Neural cell (in vitro differentiated cells): Measurements from ENCODE around the gene GNG7. TPM values are rescaled to one million over a fixed set of nuclear protein-coding genes. Genes with fewer than 3 reads are reported as not detected.

Experiments
- H2AFZ ChIP-seq: fragments of 200-600, 300-800 bp; sonication (generic), shearing (Covaris generic); 2 replicates; pipeline ENCODE4 v1.6.0; 2014; ENCODE audit warnings: low read depth, mild to moderate bottlenecking, antibody characterized with exemption, low read length, moderate library complexity
- H3F3A ChIP-seq: fragments of 200-600 bp; shearing (Covaris generic); 2 replicates; pipeline ENCODE4 v1.6.1; 2016; ENCODE audit warnings: mild to moderate bottlenecking, moderate library complexity, mixed read lengths, antibody characterized with exemption, low read length; ENCODE audit not compliant: insufficient read depth, poor library complexity, severe bottlenecking
- H3K27ac ChIP-seq: fragments of 200-600, 300-800 bp; sonication (generic), shearing (Covaris generic); 2 replicates; pipeline ENCODE4 v1.5.1; 2014; ENCODE audit warnings: mild to moderate bottlenecking, low read length, moderate library complexity
- H3K27me3 ChIP-seq: fragments of 300-800, 200-600 bp; sonication (generic), shearing (Covaris generic); 2 replicates; pipeline ENCODE4 v1.6.0; 2014; ENCODE audit warnings: mild to moderate bottlenecking, low read depth, low read length, moderate library complexity; ENCODE audit not compliant: insufficient read depth
- H3K36me3 ChIP-seq: fragments of 300-800, 200-600 bp; sonication (generic), shearing (Covaris generic); 2 replicates; pipeline ENCODE4 v1.5.1; 2014; ENCODE audit warnings: mild to moderate bottlenecking, antibody characterized with exemption, low read length, moderate library complexity; ENCODE audit not compliant: insufficient read depth
- H3K4me2 ChIP-seq: fragments of 300-800, 200-600 bp; sonication (generic), shearing (Covaris generic); 2 replicates; pipeline ENCODE4 v1.6.0; 2014; ENCODE audit warnings: mild to moderate bottlenecking, low read length
- H3K4me3 ChIP-seq: fragments of 300-800, 200-600 bp; sonication (generic), shearing (Covaris generic); 2 replicates; pipeline ENCODE4 v1.5.1; 2014; ENCODE audit warnings: mild to moderate bottlenecking, low read length, moderate library complexity
- H3K79me2 ChIP-seq: fragments of 200-600 bp; shearing (Covaris generic); replicated peaks from 2 replicates; pipeline ENCODE4 v1.6.0; 2014; ENCODE audit warnings: mild to moderate bottlenecking, low read length, moderate library complexity; ENCODE audit not compliant: insufficient read depth
- H3K9ac ChIP-seq: fragments of 300-800, 200-600 bp; sonication (generic), shearing (Covaris generic); 2 replicates; pipeline ENCODE4 v1.6.1; 2016; ENCODE audit warnings: mild to moderate bottlenecking, low read length, mixed read lengths
- H3K9me2 ChIP-seq: fragments of 200-600 bp; shearing (Covaris generic); 2 replicates; pipeline ENCODE4 v1.6.1; 2016; ENCODE audit warnings: mild to moderate bottlenecking, low read length, mixed read lengths; ENCODE audit not compliant: insufficient read depth
- H3K9me3 ChIP-seq: fragments of 200-600, 300-800 bp; sonication (generic), shearing (Covaris generic); 2 replicates; pipeline ENCODE4 v1.6.1; 2016; ENCODE audit warnings: mild to moderate bottlenecking, mixed run types, low read length, moderate library complexity, mixed read lengths
- H4K20me1 ChIP-seq: fragments of 200-600 bp; shearing (Covaris generic); 2 replicates; pipeline ENCODE4 v1.6.1; 2016; ENCODE audit warnings: mild to moderate bottlenecking, mixed run types; ENCODE audit not compliant: insufficient read depth
- CTCF ChIP-seq: fragments of 450-650 bp; IDR thresholded peaks from 2 replicates; pipeline ENCODE4 v1.5.1; 2014; ENCODE audit warnings: antibody characterized with exemption, mild to moderate bottlenecking, moderate library complexity; ENCODE audit not compliant: poor library complexity, severe bottlenecking
- EP300 ChIP-seq: fragments of 450-650 bp; conservative IDR thresholded peaks from 2 replicates; pipeline ENCODE4 v1.6.1; 2014; ENCODE audit warnings: antibody characterized with exemption, mild to moderate bottlenecking, moderate library complexity; ENCODE audit not compliant: poor library complexity, severe bottlenecking
- EZH2 ChIP-seq: fragments of 200-600, 300-800 bp; shearing (Covaris generic), sonication (generic); IDR thresholded peaks from 2 replicates; pipeline ENCODE4 v1.6.1; 2014; ENCODE audit warnings: antibody characterized with exemption, low read length, borderline replicate concordance, mild to moderate bottlenecking; ENCODE audit not compliant: insufficient read depth, poor library complexity, severe bottlenecking
- MXI1 ChIP-seq: fragments of 450-650 bp; conservative IDR thresholded peaks from 2 replicates; pipeline ENCODE4 v1.6.1; 2014; ENCODE audit warnings: antibody characterized with exemption, mild to moderate bottlenecking; ENCODE audit not compliant: poor library complexity, severe bottlenecking
- POLR2AphosphoS5 ChIP-seq: IDR thresholded peaks from 2 replicates; pipeline ENCODE4 v1.6.1; 2012
- RAD21 ChIP-seq: fragments of 450-650 bp; conservative IDR thresholded peaks from 2 replicates; pipeline ENCODE4 v1.6.1; 2014; ENCODE audit warnings: antibody characterized with exemption, mild to moderate bottlenecking, moderate library complexity
- SMC3 ChIP-seq: fragments of 450-650 bp; conservative IDR thresholded peaks from 2 replicates; pipeline ENCODE4 v1.6.1; 2014; ENCODE audit warnings: antibody characterized with exemption, mild to moderate bottlenecking, moderate library complexity; ENCODE audit not compliant: poor library complexity
- TAF1 ChIP-seq: IDR thresholded peaks from 2 replicates; pipeline ENCODE4 v1.6.1; 2012; ENCODE audit warnings: low read depth
- polyA plus RNA-seq: library from polyadenylated mRNA; depleted of rRNA; stranded (reverse); fragments of >200 nt; gene quantifications from 2 replicates; pipeline ENCODE4 v1.2.3, GENCODE V29; 2014
- TF ChIP-seq, protein P1 (sequence below): IDR thresholded peaks from 2 replicates; pipeline ENCODE4 v1.6.1; 2012; ENCODE audit warnings: borderline replicate concordance

Gene GNG7
- polyA plus RNA-seq, 1 donor from 2014 or later, result 3.0 TPM

GRCh38 chr19:2630352-2631001 is 72.0 kb downstream of the GNG7 start:
- no peak for TF ChIP-seq TAF1
- no peak for TF ChIP-seq MXI1
- no peak for TF ChIP-seq SMC3
- no peaks in the 10 kb centered on the region for H3K9me3 ChIP-seq
- no peaks in the 10 kb centered on the region for H3K9me2 ChIP-seq
- no peaks in the 10 kb centered on the region for H4K20me1 ChIP-seq
- no peak overlapping the region for H2AFZ ChIP-seq
- no peak overlapping the region for H3K27ac ChIP-seq
- no peak overlapping the region for H3K4me2 ChIP-seq
- no peaks in the 10 kb centered on the region for H3K27me3 ChIP-seq
- no peaks in the 10 kb centered on the region for H3K36me3 ChIP-seq
- H3K9ac ChIP-seq, result no peak overlapping the region
- no peak overlapping the region for H3K4me3 ChIP-seq
- no peaks in the 10 kb centered on the region for H3K79me2 ChIP-seq
- no peaks in the 10 kb centered on the region for H3F3A ChIP-seq

DNA sequence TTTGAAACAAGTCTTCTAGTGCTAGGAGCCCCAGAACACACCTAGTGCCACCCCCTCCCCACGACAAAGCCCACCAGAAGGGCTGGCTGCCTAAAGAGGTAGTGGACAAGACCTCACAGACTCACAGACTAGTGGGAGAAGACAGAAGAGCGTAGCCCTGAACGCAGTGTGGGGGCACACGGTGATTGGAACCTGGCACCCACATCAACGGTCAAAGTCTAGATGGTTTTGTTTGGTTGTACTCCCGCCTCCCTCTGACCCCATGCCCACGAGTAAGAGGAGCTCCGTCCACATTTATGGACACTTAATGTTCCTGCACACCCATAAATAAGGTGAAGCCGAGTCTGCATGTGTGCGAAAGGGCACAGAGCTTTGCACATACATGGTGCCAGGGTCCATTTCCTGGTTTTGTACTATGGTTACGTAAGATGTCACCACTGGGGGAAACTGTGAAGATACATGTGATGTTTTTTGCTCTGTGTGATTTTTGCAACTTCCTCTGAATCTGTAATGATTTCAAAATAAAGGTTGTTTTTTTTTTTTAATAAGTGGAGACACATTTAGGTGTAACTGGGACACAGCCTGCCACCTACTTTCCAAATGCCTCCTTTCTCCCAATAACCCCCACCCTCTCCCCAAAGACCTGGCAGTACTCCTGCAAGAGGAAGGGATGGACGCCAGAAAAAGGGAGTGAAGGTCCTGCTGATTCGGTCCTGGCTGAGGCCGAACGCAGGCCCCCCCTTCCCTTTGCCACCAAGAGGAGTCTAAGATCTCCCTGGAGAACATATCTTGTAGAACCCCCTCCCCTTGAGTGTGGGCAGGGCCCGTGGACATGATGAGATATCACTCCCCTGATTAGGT is 72.8 kb downstream of the GNG7 start:
- Histone ChIP-seq H3K36me3 (no peaks in the 10 kb centered on the region), H3F3A (no peaks in the 10 kb centered on the region), H3K79me2 (no peaks in the 10 kb centered on the region), H3K9me3 (no peaks in the 10 kb centered on the region), H3K9me2 (no peaks in the 10 kb centered on the region), H3K9ac (no peak overlapping the region), H3K27me3 (no peaks in the 10 kb centered on the region), H3K4me2 (no peak overlapping the region), H4K20me1 (no peaks in the 10 kb centered on the region), H2AFZ (no peak overlapping the region), H3K27ac (no peak overlapping the region), H3K4me3 (no peak overlapping the region)
- TF ChIP-seq SMC3 (no peak), MXI1 (no peak), TAF1 (no peak), EP300 (no peak), CTCF (no peak), RAD21 (no peak), POLR2AphosphoS5 (no peak), EZH2 (no peak)
- TF ChIP-seq, protein P1, sequence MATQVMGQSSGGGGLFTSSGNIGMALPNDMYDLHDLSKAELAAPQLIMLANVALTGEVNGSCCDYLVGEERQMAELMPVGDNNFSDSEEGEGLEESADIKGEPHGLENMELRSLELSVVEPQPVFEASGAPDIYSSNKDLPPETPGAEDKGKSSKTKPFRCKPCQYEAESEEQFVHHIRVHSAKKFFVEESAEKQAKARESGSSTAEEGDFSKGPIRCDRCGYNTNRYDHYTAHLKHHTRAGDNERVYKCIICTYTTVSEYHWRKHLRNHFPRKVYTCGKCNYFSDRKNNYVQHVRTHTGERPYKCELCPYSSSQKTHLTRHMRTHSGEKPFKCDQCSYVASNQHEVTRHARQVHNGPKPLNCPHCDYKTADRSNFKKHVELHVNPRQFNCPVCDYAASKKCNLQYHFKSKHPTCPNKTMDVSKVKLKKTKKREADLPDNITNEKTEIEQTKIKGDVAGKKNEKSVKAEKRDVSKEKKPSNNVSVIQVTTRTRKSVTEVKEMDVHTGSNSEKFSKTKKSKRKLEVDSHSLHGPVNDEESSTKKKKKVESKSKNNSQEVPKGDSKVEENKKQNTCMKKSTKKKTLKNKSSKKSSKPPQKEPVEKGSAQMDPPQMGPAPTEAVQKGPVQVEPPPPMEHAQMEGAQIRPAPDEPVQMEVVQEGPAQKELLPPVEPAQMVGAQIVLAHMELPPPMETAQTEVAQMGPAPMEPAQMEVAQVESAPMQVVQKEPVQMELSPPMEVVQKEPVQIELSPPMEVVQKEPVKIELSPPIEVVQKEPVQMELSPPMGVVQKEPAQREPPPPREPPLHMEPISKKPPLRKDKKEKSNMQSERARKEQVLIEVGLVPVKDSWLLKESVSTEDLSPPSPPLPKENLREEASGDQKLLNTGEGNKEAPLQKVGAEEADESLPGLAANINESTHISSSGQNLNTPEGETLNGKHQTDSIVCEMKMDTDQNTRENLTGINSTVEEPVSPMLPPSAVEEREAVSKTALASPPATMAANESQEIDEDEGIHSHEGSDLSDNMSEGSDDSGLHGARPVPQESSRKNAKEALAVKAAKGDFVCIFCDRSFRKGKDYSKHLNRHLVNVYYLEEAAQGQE, result no peak
